ENCODE data around the gene PHETA2. TPM values are rescaled to one million over a fixed set of nuclear protein-coding genes. Genes with fewer than 3 reads are reported as not detected.

The PHETA2 gene
- total and polyA plus RNA-seq, 2 of the 8 experiments (the other 6 are each of a cell fraction or from before 2014, with no cell fraction given), result 7.4 to 7.6 TPM

- Histone ChIP-seq H4K20me1 (replicated peaks in 1 of 2; ENCODE audit: control insufficient read depth in 1 of 2, insufficient read depth in 2 of 2, low read length in 2 of 2) (peaks cover 0 to 2% of the 10 kb centered on the region in 2 experiments), H4K91ac (replicated peaks; ENCODE audit: insufficient read length, low read length) (no peak overlapping the region), H4K5ac (ENCODE audit: insufficient read length, low read depth, low read length) (no peak overlapping the region), H2BK120ac (replicated peaks; ENCODE audit: low read depth, low read length) (no peak overlapping the region), H4K8ac (ENCODE audit: extremely low read depth, insufficient read depth, low read length) (no peak overlapping the region), H3K18ac (ENCODE audit: extremely low read depth, low read length) (no peak overlapping the region), H3K27me3 (replicated peaks in 1 of 4; ENCODE audit: control insufficient read depth in 3 of 4, extremely low read depth in 1 of 4, insufficient read depth in 3 of 4, low read length in 3 of 4) (no peaks in the 10 kb centered on the region), H3K4ac (replicated peaks; ENCODE audit: insufficient read length, low read depth, low read length) (no peak overlapping the region), H3K23ac (ENCODE audit: insufficient read length) (no peak overlapping the region), H3K79me2 (ENCODE audit: control insufficient read depth in 1 of 2, insufficient read depth in 2 of 2, low read length in 2 of 2) (peaks cover 0 to 12% of the 10 kb centered on the region in 2 experiments; a peak in 2 of 4 replicates), H2AK5ac (ENCODE audit: low read depth, low read length) (no peak overlapping the region), H2BK15ac (ENCODE audit: low read length) (no peak overlapping the region), H2AFZ (ENCODE audit: low read length) (no peak overlapping the region), H2BK20ac (ENCODE audit: low read length) (no peak overlapping the region), H3K36me3 (ENCODE audit: control insufficient read depth in 2 of 4, insufficient read depth in 4 of 4, low read length in 3 of 4) (peaks cover 7 to 31% (median 27%) of the 10 kb centered on the region in 4 experiments), H2BK5ac (ENCODE audit: low read depth, low read length) (no peak overlapping the region), H3K14ac (ENCODE audit: insufficient read length) (no peak overlapping the region), H3K4me3 (ENCODE audit: extremely low read depth in 1 of 4, insufficient read depth in 2 of 4, low read depth in 3 of 4, low read length in 4 of 4) (no peak overlapping the region), H3K9ac (replicated peaks in 1 of 4; ENCODE audit: extremely low read depth in 1 of 4, low read depth in 3 of 4, low read length in 3 of 4) (0 out of 7 replicates have a peak overlapping the region, but pooled peaks of 1 of the 4 experiments have one; percentile 13), H3K4me1 (replicated peaks in 1 of 4; ENCODE audit: control insufficient read depth in 3 of 4, insufficient read depth in 4 of 4, low read length in 3 of 4) (peaks cover 0 to 4% (median 1%) of the 10 kb centered on the region in 4 experiments; a peak in 3 of 7 replicates), H3K56ac (replicated peaks; ENCODE audit: insufficient read length, low read depth, low read length) (no peak overlapping the region), H3K9me3 (ENCODE audit: insufficient read depth in 2 of 2, low read depth in 1 of 2, low read length in 1 of 2) (no peaks in the 10 kb centered on the region), H3K27ac (ENCODE audit: low read depth, low read length) (no peak overlapping the region), H3K23me2 (ENCODE audit: low read depth, low read length) (peaks cover 2% of the 10 kb centered on the region), H2BK12ac (ENCODE audit: low read depth, low read length) (no peak overlapping the region), H3K4me2 (ENCODE audit: insufficient read depth in 1 of 2, low read depth in 2 of 2, low read length in 2 of 2) (no peak overlapping the region), H3K79me1 (ENCODE audit: low read depth, low read length) (peaks cover 3% of the 10 kb centered on the region; the same call in 1 of the 2 replicates)
- DNase-seq (ENCODE audit: low read depth in 1 of 2, low spot score in 2 of 2) (no peak), FAIRE-seq (no peak)
- ChIA-PET POLR2A (ENCODE audit: partially characterized antibody) (interaction anchor here (1.1 to 2.8 kb wide), 4 partner anchors 7 to 172 kb away, joined by 4 to 9 read pairs (median 4); partner anchors contain the start of gene NAGA), CTCF (ENCODE audit: partially characterized antibody) (interaction anchor here (1.6 kb wide), 1 partner anchor 10 kb away, joined by 5 read pairs; no protein-coding TSS in a partner anchor)
- 94% methylated on average over 4 of the region's 4 CpGs; no CpG with 5 or more reads in 1 of the 2 experiments for WGBS, 2 experiments (ENCODE audit: extremely low coverage in 1 of 2, insufficient coverage in 1 of 2, insufficient read length in 1 of 2, insufficient replicate concordance in 2 of 2, low coverage in 1 of 2, low lambda C conversion rate in 2 of 2, missing lambda C conversion rate in 1 of 2)
- TF ChIP-seq CEBPB (IDR thresholded peaks at IDR 0.05; ENCODE audit: low read depth, low read length), result no peak
- TF ChIP-seq SRF (IDR thresholded peaks at IDR 0.05; ENCODE audit: low read depth, low read length), result no peak
- no peak for TF ChIP-seq JUND (IDR thresholded peaks at IDR 0.05; ENCODE audit: low read length)
- TF ChIP-seq ZNF274 (IDR thresholded peaks at IDR 0.05; ENCODE audit: borderline replicate concordance, extremely low read depth, low read length), result no peak
- TF ChIP-seq HDAC6 (IDR thresholded peaks at IDR 0.05; ENCODE audit: low read depth, low read length), result no peak
- TF ChIP-seq TEAD4 (IDR thresholded peaks at IDR 0.05; ENCODE audit: low read depth, low read length), result no peak
- no peak for TF ChIP-seq CHD1 (IDR thresholded peaks at IDR 0.05; ENCODE audit: low read depth, low read length)
- no peak for TF ChIP-seq E2F6 (IDR thresholded peaks at IDR 0.05)
- no peak for TF ChIP-seq CTBP2 (IDR thresholded peaks at IDR 0.05; ENCODE audit: borderline replicate concordance, insufficient read depth, insufficient read length, low read length)
- TF ChIP-seq FOSL1 (IDR thresholded peaks at IDR 0.05; ENCODE audit: insufficient read depth, low read depth, low read length), result no peak
- TF ChIP-seq RBBP5 (IDR thresholded peaks at IDR 0.05; ENCODE audit: borderline replicate concordance, low read depth, low read length), result no peak
- no peak for TF ChIP-seq EGR1 (IDR thresholded peaks at IDR 0.05; ENCODE audit: borderline replicate concordance, low read depth, low read length)
- TF ChIP-seq SP1 (IDR thresholded peaks at IDR 0.05; ENCODE audit: low read depth, low read length), result no peak
- no peak for TF ChIP-seq NANOG (IDR thresholded peaks at IDR 0.05; ENCODE audit: insufficient read depth, low read depth, low read length, poor library complexity, severe bottlenecking)
Measured at GRCh38 chr22:42083119-42083518, 9.1 kb downstream of the PHETA2 start.

Measured in H1 (cell line).